Neural cell (in vitro differentiated cells): ENCODE results near the gene MYO9A. TPM values are rescaled to one million over a fixed set of nuclear protein-coding genes. Genes with fewer than 3 reads are reported as not detected.

Source experiments
- H2AFZ ChIP-seq: fragments of 200-600, 300-800 bp; sonication (generic), shearing (Covaris generic); 2 replicates; pipeline ENCODE4 v1.6.0; 2014; ENCODE audit warnings: low read depth, mild to moderate bottlenecking, antibody characterized with exemption, low read length, moderate library complexity
- H3F3A ChIP-seq: fragments of 200-600 bp; shearing (Covaris generic); 2 replicates; pipeline ENCODE4 v1.6.1; 2016; ENCODE audit warnings: mild to moderate bottlenecking, moderate library complexity, mixed read lengths, antibody characterized with exemption, low read length; ENCODE audit not compliant: insufficient read depth, poor library complexity, severe bottlenecking
- H3K27ac ChIP-seq: fragments of 200-600, 300-800 bp; sonication (generic), shearing (Covaris generic); 2 replicates; pipeline ENCODE4 v1.5.1; 2014; ENCODE audit warnings: mild to moderate bottlenecking, low read length, moderate library complexity
- H3K27me3 ChIP-seq: fragments of 300-800, 200-600 bp; sonication (generic), shearing (Covaris generic); 2 replicates; pipeline ENCODE4 v1.6.0; 2014; ENCODE audit warnings: mild to moderate bottlenecking, low read depth, low read length, moderate library complexity; ENCODE audit not compliant: insufficient read depth
- H3K36me3 ChIP-seq: fragments of 300-800, 200-600 bp; sonication (generic), shearing (Covaris generic); 2 replicates; pipeline ENCODE4 v1.5.1; 2014; ENCODE audit warnings: mild to moderate bottlenecking, antibody characterized with exemption, low read length, moderate library complexity; ENCODE audit not compliant: insufficient read depth
- H3K4me2 ChIP-seq: fragments of 300-800, 200-600 bp; sonication (generic), shearing (Covaris generic); 2 replicates; pipeline ENCODE4 v1.6.0; 2014; ENCODE audit warnings: mild to moderate bottlenecking, low read length
- H3K4me3 ChIP-seq: fragments of 300-800, 200-600 bp; sonication (generic), shearing (Covaris generic); 2 replicates; pipeline ENCODE4 v1.5.1; 2014; ENCODE audit warnings: mild to moderate bottlenecking, low read length, moderate library complexity
- H3K79me2 ChIP-seq: fragments of 200-600 bp; shearing (Covaris generic); replicated peaks from 2 replicates; pipeline ENCODE4 v1.6.0; 2014; ENCODE audit warnings: mild to moderate bottlenecking, low read length, moderate library complexity; ENCODE audit not compliant: insufficient read depth
- H3K9ac ChIP-seq: fragments of 300-800, 200-600 bp; sonication (generic), shearing (Covaris generic); 2 replicates; pipeline ENCODE4 v1.6.1; 2016; ENCODE audit warnings: mild to moderate bottlenecking, low read length, mixed read lengths
- H3K9me2 ChIP-seq: fragments of 200-600 bp; shearing (Covaris generic); 2 replicates; pipeline ENCODE4 v1.6.1; 2016; ENCODE audit warnings: mild to moderate bottlenecking, low read length, mixed read lengths; ENCODE audit not compliant: insufficient read depth
- H3K9me3 ChIP-seq: fragments of 200-600, 300-800 bp; sonication (generic), shearing (Covaris generic); 2 replicates; pipeline ENCODE4 v1.6.1; 2016; ENCODE audit warnings: mild to moderate bottlenecking, mixed run types, low read length, moderate library complexity, mixed read lengths
- H4K20me1 ChIP-seq: fragments of 200-600 bp; shearing (Covaris generic); 2 replicates; pipeline ENCODE4 v1.6.1; 2016; ENCODE audit warnings: mild to moderate bottlenecking, mixed run types; ENCODE audit not compliant: insufficient read depth
- CTCF ChIP-seq: fragments of 450-650 bp; IDR thresholded peaks from 2 replicates; pipeline ENCODE4 v1.5.1; 2014; ENCODE audit warnings: antibody characterized with exemption, mild to moderate bottlenecking, moderate library complexity; ENCODE audit not compliant: poor library complexity, severe bottlenecking
- EP300 ChIP-seq: fragments of 450-650 bp; conservative IDR thresholded peaks from 2 replicates; pipeline ENCODE4 v1.6.1; 2014; ENCODE audit warnings: antibody characterized with exemption, mild to moderate bottlenecking, moderate library complexity; ENCODE audit not compliant: poor library complexity, severe bottlenecking
- EZH2 ChIP-seq: fragments of 200-600, 300-800 bp; shearing (Covaris generic), sonication (generic); IDR thresholded peaks from 2 replicates; pipeline ENCODE4 v1.6.1; 2014; ENCODE audit warnings: antibody characterized with exemption, low read length, borderline replicate concordance, mild to moderate bottlenecking; ENCODE audit not compliant: insufficient read depth, poor library complexity, severe bottlenecking
- MXI1 ChIP-seq: fragments of 450-650 bp; conservative IDR thresholded peaks from 2 replicates; pipeline ENCODE4 v1.6.1; 2014; ENCODE audit warnings: antibody characterized with exemption, mild to moderate bottlenecking; ENCODE audit not compliant: poor library complexity, severe bottlenecking
- POLR2AphosphoS5 ChIP-seq: IDR thresholded peaks from 2 replicates; pipeline ENCODE4 v1.6.1; 2012
- RAD21 ChIP-seq: fragments of 450-650 bp; conservative IDR thresholded peaks from 2 replicates; pipeline ENCODE4 v1.6.1; 2014; ENCODE audit warnings: antibody characterized with exemption, mild to moderate bottlenecking, moderate library complexity
- SMC3 ChIP-seq: fragments of 450-650 bp; conservative IDR thresholded peaks from 2 replicates; pipeline ENCODE4 v1.6.1; 2014; ENCODE audit warnings: antibody characterized with exemption, mild to moderate bottlenecking, moderate library complexity; ENCODE audit not compliant: poor library complexity
- TAF1 ChIP-seq: IDR thresholded peaks from 2 replicates; pipeline ENCODE4 v1.6.1; 2012; ENCODE audit warnings: low read depth
- polyA plus RNA-seq: library from polyadenylated mRNA; depleted of rRNA; stranded (reverse); fragments of >200 nt; gene quantifications from 2 replicates; pipeline ENCODE4 v1.2.3, GENCODE V29; 2014
- TF ChIP-seq, protein P1 (sequence below): IDR thresholded peaks from 2 replicates; pipeline ENCODE4 v1.6.1; 2012; ENCODE audit warnings: borderline replicate concordance

MYO9A gene
- polyA plus RNA-seq, 1 donor from 2014 or later = 22.7 TPM

DNA sequence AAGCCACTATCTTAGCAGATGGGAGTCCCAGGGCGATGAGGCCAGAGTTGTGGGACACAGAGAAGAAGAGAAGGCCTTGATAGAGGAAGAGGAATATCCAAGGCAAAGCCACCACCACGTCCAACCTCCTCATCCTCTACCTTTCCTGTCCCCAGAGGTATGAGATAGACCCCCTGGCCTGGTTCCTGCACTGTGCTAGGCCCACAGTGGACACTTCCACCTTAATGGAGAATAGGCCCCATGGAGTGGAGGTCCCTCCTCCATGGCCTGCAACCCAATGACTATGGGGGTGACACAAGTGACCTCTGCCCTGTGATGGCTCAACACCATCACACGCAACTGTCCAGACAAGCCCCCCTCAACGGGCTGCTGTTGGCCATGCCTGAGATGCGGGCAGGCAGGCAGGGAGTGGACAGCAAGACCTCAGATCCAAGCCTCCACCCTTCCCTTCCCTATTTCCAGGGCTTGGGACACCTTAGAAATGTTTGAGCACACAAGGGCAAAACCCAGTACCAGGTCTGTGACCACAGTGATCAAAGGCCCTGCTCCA is 42.8 kb upstream of the MYO9A start:
- Histone ChIP-seq H3K9ac (no peak overlapping the region), H3K4me3 (no peak overlapping the region), H2AFZ (no peak overlapping the region), H3K9me2 (no peaks in the 10 kb centered on the region), H4K20me1 (no peaks in the 10 kb centered on the region), H3K9me3 (no peaks in the 10 kb centered on the region), H3K27ac (no peak overlapping the region), H3F3A (no peaks in the 10 kb centered on the region), H3K4me2 (no peak overlapping the region), H3K79me2 (no peaks in the 10 kb centered on the region), H3K36me3 (no peaks in the 10 kb centered on the region), H3K27me3 (no peaks in the 10 kb centered on the region)
- TF ChIP-seq POLR2AphosphoS5 (no peak), EP300 (no peak), CTCF (no peak), TAF1 (no peak), RAD21 (no peak), EZH2 (no peak), MXI1 (no peak)
- TF ChIP-seq, protein P1, sequence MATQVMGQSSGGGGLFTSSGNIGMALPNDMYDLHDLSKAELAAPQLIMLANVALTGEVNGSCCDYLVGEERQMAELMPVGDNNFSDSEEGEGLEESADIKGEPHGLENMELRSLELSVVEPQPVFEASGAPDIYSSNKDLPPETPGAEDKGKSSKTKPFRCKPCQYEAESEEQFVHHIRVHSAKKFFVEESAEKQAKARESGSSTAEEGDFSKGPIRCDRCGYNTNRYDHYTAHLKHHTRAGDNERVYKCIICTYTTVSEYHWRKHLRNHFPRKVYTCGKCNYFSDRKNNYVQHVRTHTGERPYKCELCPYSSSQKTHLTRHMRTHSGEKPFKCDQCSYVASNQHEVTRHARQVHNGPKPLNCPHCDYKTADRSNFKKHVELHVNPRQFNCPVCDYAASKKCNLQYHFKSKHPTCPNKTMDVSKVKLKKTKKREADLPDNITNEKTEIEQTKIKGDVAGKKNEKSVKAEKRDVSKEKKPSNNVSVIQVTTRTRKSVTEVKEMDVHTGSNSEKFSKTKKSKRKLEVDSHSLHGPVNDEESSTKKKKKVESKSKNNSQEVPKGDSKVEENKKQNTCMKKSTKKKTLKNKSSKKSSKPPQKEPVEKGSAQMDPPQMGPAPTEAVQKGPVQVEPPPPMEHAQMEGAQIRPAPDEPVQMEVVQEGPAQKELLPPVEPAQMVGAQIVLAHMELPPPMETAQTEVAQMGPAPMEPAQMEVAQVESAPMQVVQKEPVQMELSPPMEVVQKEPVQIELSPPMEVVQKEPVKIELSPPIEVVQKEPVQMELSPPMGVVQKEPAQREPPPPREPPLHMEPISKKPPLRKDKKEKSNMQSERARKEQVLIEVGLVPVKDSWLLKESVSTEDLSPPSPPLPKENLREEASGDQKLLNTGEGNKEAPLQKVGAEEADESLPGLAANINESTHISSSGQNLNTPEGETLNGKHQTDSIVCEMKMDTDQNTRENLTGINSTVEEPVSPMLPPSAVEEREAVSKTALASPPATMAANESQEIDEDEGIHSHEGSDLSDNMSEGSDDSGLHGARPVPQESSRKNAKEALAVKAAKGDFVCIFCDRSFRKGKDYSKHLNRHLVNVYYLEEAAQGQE = no peak

DNA sequence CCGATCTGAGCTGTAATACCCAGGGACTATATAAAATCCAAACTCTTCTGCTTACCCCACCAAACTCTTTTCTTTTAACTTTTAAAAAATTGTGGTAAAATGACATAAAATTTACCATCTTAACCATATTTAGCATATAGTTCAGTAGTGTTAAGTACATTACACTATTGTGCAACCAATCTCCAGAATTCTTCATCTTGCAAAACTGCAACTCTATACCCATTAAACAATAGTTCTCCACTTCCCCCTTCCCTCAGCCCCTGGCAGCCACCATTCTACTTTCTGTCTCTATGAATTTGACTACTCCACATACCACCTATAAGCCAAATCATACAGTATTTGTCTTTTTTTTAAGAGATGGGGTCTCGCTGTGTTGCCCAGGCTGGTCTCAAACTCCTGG is 39.0 kb upstream of the MYO9A start:
- TF ChIP-seq SMC3 (no peak), RAD21 (no peak), POLR2AphosphoS5 (no peak), MXI1 (no peak), EP300 (no peak), TAF1 (no peak), EZH2 (no peak), CTCF (no peak)
- TF ChIP-seq, protein P1 = no peak
- no peaks in the 10 kb centered on the region for H3F3A ChIP-seq
- no peak overlapping the region for H3K4me2 ChIP-seq
- no peak overlapping the region for H3K4me3 ChIP-seq
- no peaks in the 10 kb centered on the region for H3K79me2 ChIP-seq
- H2AFZ ChIP-seq = no peak overlapping the region
- no peaks in the 10 kb centered on the region for H3K9me3 ChIP-seq
- no peaks in the 10 kb centered on the region for H4K20me1 ChIP-seq
- H3K27me3 ChIP-seq = no peaks in the 10 kb centered on the region
- no peak overlapping the region for H3K27ac ChIP-seq
- no peaks in the 10 kb centered on the region for H3K9me2 ChIP-seq
- no peaks in the 10 kb centered on the region for H3K36me3 ChIP-seq
- no peak overlapping the region for H3K9ac ChIP-seq
